Adrenal gland (tissue), 12 donors: Measurements from ENCODE around the gene NT5DC3. TPM values are rescaled to one million over a fixed set of nuclear protein-coding genes. Genes with fewer than 3 reads are reported as not detected.
A peak's percentile ranks its signal among the peaks of the same experiment; 100 is the strongest.

Source experiments
- DNase-seq, 7 donors: peaks; one replicate each; pipeline ENCODE4 v3.0.0-alpha.2; 2019 to 2020
- H3K27ac ChIP-seq, 5 donors: fragments of 200-600 bp; sonication (generic) in 4 of 5; 1 replicate in 3 of 5; 2 replicates in 2 of 5; pipeline versions ENCODE4 v1.5.1 to v1.8.0; 2016 to 2020; ENCODE audit warnings: mild to moderate bottlenecking in 1 of 5
- H3K27me3 ChIP-seq: fragments of 200-600 bp; 2 replicates; pipeline ENCODE4 v1.8.0; 2021
- H3K36me3 ChIP-seq, 2 donors: fragments of 200-600 bp; replicated peaks in 1 of 2; 1 replicate in 1 of 2; 2 replicates in 1 of 2; pipeline versions ENCODE4 v1.5.1 to v1.8.0; 2018 to 2022
- H3K4me1 ChIP-seq, 2 donors: fragments of 200-600 bp; replicated peaks in 1 of 2; 1 replicate in 1 of 2; 2 replicates in 1 of 2; pipeline versions ENCODE4 v1.5.1 to v1.8.0; 2018 to 2021
- H3K4me3 ChIP-seq, 4 donors: fragments of 200-600 bp; sonication (generic) in 3 of 4; one replicate each; pipeline ENCODE4 v1.5.1; 2016 to 2018
- H3K9me3 ChIP-seq, 3 donors: fragments of 200-600 bp; sonication (generic) in 1 of 3; replicated peaks in 1 of 3; 1 replicate in 2 of 3; 2 replicates in 1 of 3; pipeline versions ENCODE4 v1.5.1 to v1.8.0; 2016 to 2021
- CTCF ChIP-seq, 6 experiments: fragments of 450-650 bp in 4 of 6; fragments of 200-600 bp in 2 of 6; sonication (generic) in 1 of 6; IDR thresholded peaks; 1 replicate in 5 of 6; 2 replicates in 1 of 6; pipeline versions ENCODE4 v1.5.1 to v1.8.0; 2016 to 2021; ENCODE audit warnings: antibody characterized with exemption in 6 of 6, mild to moderate bottlenecking in 2 of 6, moderate library complexity in 1 of 6
- POLR2A ChIP-seq, 2 donors: fragments of 450-650 bp; IDR thresholded peaks; one replicate each; pipeline ENCODE4 v1.6.1; 2017; ENCODE audit warnings: antibody characterized with exemption in 2 of 2, mild to moderate bottlenecking in 2 of 2, moderate library complexity in 1 of 2
- WGBS, 4 donors: extraction: QIAGEN DNeasy Blood & Tissue Kit in 2 of 4; methylation state at CpG; one replicate each; pipeline versions ENCODE4 v1.1.5 to v1.1.7; 2013 to 2017; 5-methylcytosine and 5-hydroxymethylcytosine counted together
- intact Hi-C, 2 donors: fragments of 100-400 bp; cut with DNase I; formaldehyde crosslinking; loops; one replicate each; pipeline versions ENCODE4 v1.14.1 to v1.15.0; 2022 to 2023
- polyA plus RNA-seq, 3 donors: library from polyadenylated mRNA; stranded (reverse); fragments of 200-250 nt in 2 of 3; fragments of 350-450 nt in 1 of 3; fragmentation: Illumina TruSeq in 1 of 3; extraction: RNeasy Lipid Tissue Mini Kit (QIAGEN cat#74804) in 1 of 3; gene quantifications; one replicate each; pipeline ENCODE4 v1.2.3, GENCODE V29; 2013 to 2014
- total RNA-seq, 9 donors: library from RNA; depleted of rRNA in 4 of 9; stranded (reverse); fragments of >200 nt in 4 of 9; fragments of 120-200 nt in 1 of 9; fragmentation: NEBNext Ultra II Directional in 1 of 9; extraction: Animal tissue kit (Norgen Biotek cat#: 25700) in 1 of 9; gene quantifications; one replicate each; pipeline versions ENCODE4 v1.1.0 to v1.2.4, GENCODE V29; 2013 to 2023
- donor health status: healthy with polysubstance abuse.
- donor health status: Bipolar disorder and iron deficiency.
- donor health status: DM: yes; HTN: yes; CAD: no.
- donor health status: DM: no; HTN: no; CAD: no.
- donor health status: DM: no; HTN: no; CAD: no.
- donor health status: DM: yes; HTN: yes; CAD: no.

The NT5DC3 gene
- total and polyA plus RNA-seq, 12 donors = 4.1 to 14.9 (median 7.2) TPM

DNA sequence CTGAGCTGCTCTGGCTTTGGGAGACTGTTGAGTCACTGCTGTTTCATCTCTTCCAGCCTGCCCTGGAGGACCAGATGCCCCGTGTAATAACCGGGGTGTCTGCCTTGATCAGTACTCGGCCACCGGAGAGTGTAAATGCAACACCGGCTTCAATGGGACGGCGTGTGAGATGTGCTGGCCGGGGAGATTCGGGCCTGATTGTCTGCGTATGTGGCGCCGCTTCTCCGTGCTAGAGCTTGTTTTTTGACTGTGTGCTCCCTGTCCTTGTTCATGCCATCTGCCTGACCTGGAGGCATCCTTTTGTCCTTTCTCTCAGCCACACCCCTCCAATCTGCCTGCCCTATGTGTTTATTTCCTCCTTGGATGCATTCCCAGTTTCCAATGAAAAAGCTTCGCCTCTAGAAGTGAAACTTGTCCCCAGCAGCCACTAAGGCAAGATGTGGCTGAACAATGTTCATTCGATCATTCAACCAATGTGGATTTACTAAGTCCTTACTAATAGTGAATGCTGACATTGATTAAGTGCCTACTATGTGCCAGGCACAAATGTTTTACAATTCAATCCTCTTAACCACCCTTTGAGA is 98.6 kb downstream of the NT5DC3 start:
- H3K4me1 ChIP-seq = no peaks in the 10 kb centered on the region
- H3K27me3 ChIP-seq = no peaks in the 10 kb centered on the region
- WGBS, 4 donors = 63 to 80% (median 72%) methylated on average over 10 to 15 of the region's 15 CpGs
- H3K4me3 ChIP-seq = no peak overlapping the region
- TF ChIP-seq POLR2A (IDR thresholded peaks at IDR 0.05) (no peak), CTCF (IDR thresholded peaks at IDR 0.05) (no peak)
- no peaks in the 10 kb centered on the region for H3K36me3 ChIP-seq
- peak in 6 of 7 donors; percentile 22 to 62 (median 37) for DNase-seq
- H3K27ac ChIP-seq = no peak overlapping the region
- no peaks in the 10 kb centered on the region for H3K9me3 ChIP-seq
- intact Hi-C loops = no loop called here

GRCh38 chr12:103737881-103738280 is 103.2 kb downstream of the NT5DC3 start:
- intact Hi-C loops = no loop called here
- H3K9me3 ChIP-seq = no peaks in the 10 kb centered on the region
- no peaks in the 10 kb centered on the region for H3K36me3 ChIP-seq
- WGBS, 4 donors = 70 to 84% (median 78%) methylated on average over 1 of the region's 1 CpG
- no peaks in the 10 kb centered on the region for H3K4me1 ChIP-seq
- no peak for DNase-seq
- no peak overlapping the region for H3K4me3 ChIP-seq
- TF ChIP-seq CTCF (IDR thresholded peaks at IDR 0.05) (no peak), POLR2A (IDR thresholded peaks at IDR 0.05) (no peak)
- no peak overlapping the region for H3K27ac ChIP-seq
- no peaks in the 10 kb centered on the region for H3K27me3 ChIP-seq

DNA sequence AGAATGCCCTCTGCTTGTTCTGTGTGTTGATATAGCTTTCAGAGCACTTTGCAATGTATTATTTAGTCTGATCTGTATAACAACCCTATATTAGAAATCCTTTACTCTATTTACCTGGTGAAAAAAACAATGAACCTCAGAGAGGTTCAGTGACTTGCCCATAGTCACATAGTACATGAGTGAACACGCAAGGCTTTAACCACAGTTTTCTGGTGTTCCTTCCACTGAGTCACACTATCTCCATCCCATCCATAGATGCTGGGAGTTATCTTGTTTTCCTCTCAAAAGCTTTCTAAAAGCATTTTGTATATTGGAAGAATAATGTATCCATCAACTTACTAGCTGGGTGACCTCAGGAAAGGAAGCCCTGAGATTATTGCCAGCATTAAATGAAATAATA is 104.5 kb downstream of the NT5DC3 start:
- H3K4me3 ChIP-seq = no peak overlapping the region
- no peaks in the 10 kb centered on the region for H3K27me3 ChIP-seq
- H3K4me1 ChIP-seq = no peaks in the 10 kb centered on the region
- no peak overlapping the region for H3K27ac ChIP-seq
- DNase-seq = no peak
- WGBS, 4 donors = 88 to 95% (median 91%) methylated on average over 1 of the region's 1 CpG
- no peaks in the 10 kb centered on the region for H3K9me3 ChIP-seq
- no peaks in the 10 kb centered on the region for H3K36me3 ChIP-seq
- TF ChIP-seq POLR2A (IDR thresholded peaks at IDR 0.05) (no peak), CTCF (IDR thresholded peaks at IDR 0.05) (no peak)
- intact Hi-C loops = no loop called here

GRCh38 chr12:103735291-103735690 is 105.7 kb downstream of the NT5DC3 start:
- DNase-seq = no peak
- Histone ChIP-seq H3K27me3 (no peaks in the 10 kb centered on the region), H3K4me3 (no peak overlapping the region), H3K9me3 (no peaks in the 10 kb centered on the region), H3K36me3 (no peaks in the 10 kb centered on the region), H3K4me1 (no peaks in the 10 kb centered on the region), H3K27ac (no peak overlapping the region)
- no peak for TF ChIP-seq CTCF (IDR thresholded peaks at IDR 0.05)
- no peak for TF ChIP-seq POLR2A (IDR thresholded peaks at IDR 0.05)
- WGBS, 4 donors = 81 to 83% (median 82%) methylated on average over 8 of the region's 8 CpGs
- intact Hi-C loops = no loop called here
